Endothelial cell of umbilical vein (primary cell): ENCODE measurements around the gene PLEKHG5. TPM values are rescaled to one million over a fixed set of nuclear protein-coding genes. Genes with fewer than 3 reads are reported as not detected.

ENCODE experiments used
- BruUV-seq: library from RNA; stranded (reverse); fragments of 400-500 nt; replicated peaks from 2 replicates; lab custom pipeline; 2021; lab: Mats Ljungman, UMichigan
- CTCF ChIA-PET: fragments of 300-600, 350-600 bp; sonication (Branson Sonifier 250); formaldehyde crosslinking; loops from one replicate; lab custom pipeline; 2021; ENCODE audit warnings: antibody characterized with exemption, inconsistent platforms; lab: Charles Lee
- POLR2A ChIA-PET: fragments of 300-600, 350-600 bp; sonication (Branson Sonifier 250); formaldehyde crosslinking; loops from one replicate; lab custom pipeline; 2021; ENCODE audit warnings: antibody characterized with exemption, inconsistent platforms; lab: Charles Lee
- DNase-seq: peaks from one replicate; pipeline ENCODE4 v3.0.0-alpha.2; 2011; ENCODE audit warnings: low read depth, low spot score
- FAIRE-seq: peaks from 2 replicates; lab custom pipeline; 2011; peaks lifted over from hg19 to GRCh38; lab: Jason Lieb, UNC
- H2AFZ ChIP-seq: 2 replicates; pipeline ENCODE4 v1.6.0; 2012; ENCODE audit warnings: low read depth, low read length, control low read depth, inconsistent platforms
- H3K27ac ChIP-seq: 2 replicates; pipeline ENCODE4 v1.5.1; 2011; ENCODE audit warnings: low read depth, mild to moderate bottlenecking, control low read depth, low read length, moderate library complexity; ENCODE audit not compliant: insufficient read depth
- H3K27me3 ChIP-seq, 2 experiments: 2 replicates each; pipeline versions ENCODE4 v1.6.0 to v1.6.1; 2011; ENCODE audit warnings: low read length in 2 of 2, mixed read lengths in 1 of 2; ENCODE audit not compliant: control insufficient read depth in 2 of 2, insufficient read depth in 2 of 2
- H3K36me3 ChIP-seq, 2 experiments: 2 replicates in 1 of 2; 3 replicates in 1 of 2; pipeline ENCODE4 v1.5.1; 2011; ENCODE audit warnings: low read length in 2 of 2, mild to moderate bottlenecking in 1 of 2, moderate library complexity in 1 of 2; ENCODE audit not compliant: control insufficient read depth in 2 of 2, insufficient read depth in 2 of 2; ENCODE audit errors: extremely low read depth in 1 of 2
- H3K4me1 ChIP-seq: 3 replicates; pipeline ENCODE4 v1.5.1; 2011; ENCODE audit warnings: mild to moderate bottlenecking, low read length; ENCODE audit not compliant: control insufficient read depth, insufficient read depth; ENCODE audit errors: extremely low read depth
- H3K4me2 ChIP-seq: 2 replicates; pipeline ENCODE4 v1.6.1; 2011; ENCODE audit warnings: low read length, control low read depth, mixed read lengths; ENCODE audit not compliant: insufficient read depth
- H3K4me3 ChIP-seq, 3 experiments: fragments of 200-600 bp in 1 of 3; sonication (generic), shearing (Covaris generic) in 1 of 3; replicated peaks in 1 of 3; 2 replicates each; pipeline ENCODE4 v1.5.1; 2011 to 2016; ENCODE audit warnings: control low read depth in 3 of 3, low read length in 3 of 3, mild to moderate bottlenecking in 2 of 3, inconsistent platforms in 1 of 3, low read depth in 1 of 3, moderate library complexity in 1 of 3; ENCODE audit not compliant: insufficient read depth in 1 of 3
- H3K79me2 ChIP-seq: 2 replicates; pipeline ENCODE4 v1.6.0; 2012; ENCODE audit warnings: low read length, inconsistent platforms; ENCODE audit not compliant: control insufficient read depth, insufficient read depth
- H3K9ac ChIP-seq: replicated peaks from 2 replicates; pipeline ENCODE3; 2011; ENCODE audit warnings: low read length, control low read depth; ENCODE audit not compliant: insufficient read depth; ENCODE audit errors: extremely low read depth
- H3K9me1 ChIP-seq: replicated peaks from 3 replicates; pipeline ENCODE4 v1.6.0; 2011; ENCODE audit warnings: mild to moderate bottlenecking, low read length; ENCODE audit not compliant: control insufficient read depth, insufficient read depth; ENCODE audit errors: extremely low read depth
- H3K9me3 ChIP-seq: replicated peaks from 2 replicates; pipeline ENCODE4 v1.5.1; 2012; ENCODE audit warnings: low read length, inconsistent platforms; ENCODE audit not compliant: control insufficient read depth, insufficient read depth
- H4K20me1 ChIP-seq: replicated peaks from 2 replicates; pipeline ENCODE3; 2011; ENCODE audit warnings: mild to moderate bottlenecking, low read length; ENCODE audit not compliant: control insufficient read depth, insufficient read depth; ENCODE audit errors: extremely low read depth
- FOS ChIP-seq: IDR thresholded peaks from 2 replicates; pipeline ENCODE4 v1.6.1; 2011; ENCODE audit warnings: mild to moderate bottlenecking, low read length, moderate library complexity, borderline replicate concordance; ENCODE audit not compliant: insufficient read depth
- GATA2 ChIP-seq: IDR thresholded peaks from 2 replicates; pipeline ENCODE4 v1.7.0; 2011; ENCODE audit warnings: low read depth, mild to moderate bottlenecking, moderate library complexity, mixed read lengths, low read length; ENCODE audit not compliant: insufficient read length, insufficient read depth
- MYC ChIP-seq: IDR thresholded peaks from one replicate; pipeline ENCODE4 v1.6.1; 2011; ENCODE audit warnings: mild to moderate bottlenecking, low read depth, low read length
- POLR2A ChIP-seq: IDR thresholded peaks from 2 replicates; pipeline ENCODE4 v1.6.1; 2012; ENCODE audit warnings: low read depth, mild to moderate bottlenecking, control low read depth, low read length
- dilution Hi-C: fragments of 300-500 bp; cut with MboI; formaldehyde crosslinking; loops from one replicate; pipeline ENCODE4 v1.15.0; 2019; ENCODE audit warnings: low sequenced_read_pairs; ENCODE audit not compliant: extremely low pct_ligation_motif_present
- intact Hi-C: fragments of 100-400 bp; cut with micrococcal nuclease; formaldehyde crosslinking; loops from one replicate; pipeline ENCODE4 v1.10.0; 2022
- polyA plus RNA-seq, 4 experiments: library from polyadenylated mRNA; depleted of rRNA in 3 of 4; stranded (reverse) in 3 of 4; unstranded in 1 of 4; fragments of >200 nt; gene quantifications; 2 replicates each; pipeline versions ENCODE4 v1.2.1 to v1.2.3, GENCODE V29; 2011 to 2012; ENCODE audit warnings: missing spikeins in 1 of 4
- total RNA-seq: library from RNA; stranded (reverse); gene quantifications from 2 replicates; pipeline ENCODE4 v1.2.3, GENCODE V29; 2021
- TF ChIP-seq, protein P1 (sequence below): IDR thresholded peaks from 2 replicates; pipeline ENCODE4 v1.6.1; 2011; ENCODE audit not compliant: insufficient read depth, insufficient read length
- TF ChIP-seq, protein P2 (sequence below), 2 donors: IDR thresholded peaks; 1 replicate in 1 of 2; 2 replicates in 1 of 2; pipeline ENCODE4 v1.5.1; 2011; ENCODE audit warnings: low read length in 2 of 2, mild to moderate bottlenecking in 2 of 2, moderate library complexity in 2 of 2, control low read depth in 1 of 2, inconsistent platforms in 1 of 2, low read depth in 1 of 2; ENCODE audit not compliant: insufficient read depth in 1 of 2; ENCODE audit errors: extremely low read depth in 1 of 2

The PLEKHG5 gene
- total and polyA plus RNA-seq, 2 donors (not counting 3 experiments of a cell fraction or from before 2014, with no cell fraction given): 30.6 to 56.9 TPM

- H3K79me2 ChIP-seq: no peaks in the 10 kb centered on the region
- no TSS peak for BruUV-seq
- POLR2A ChIA-PET: no interaction called here
- no peak overlapping the region for H3K27ac ChIP-seq
- H3K27me3 ChIP-seq: no peaks in the 10 kb centered on the region
- peaks cover 2 to 3% of the 10 kb centered on the region in 2 experiments for H3K36me3 ChIP-seq
- DNase-seq (no peak), FAIRE-seq (peak; percentile 80)
- CTCF ChIA-PET: interaction anchor here (6.6 kb wide), 1 partner anchor 29 kb away, joined by 113 read pairs; the partner anchor contains the start of gene PLEKHG5
- H3K4me1 ChIP-seq: no peaks in the 10 kb centered on the region
- intact Hi-C loops (no loop called here), dilution Hi-C loops (no loop called here)
- H3K4me2 ChIP-seq: no peak overlapping the region
- H3K9me3 ChIP-seq: no peaks in the 10 kb centered on the region
- H3K4me3 ChIP-seq: no peak overlapping the region
- H2AFZ ChIP-seq: no peak overlapping the region
- no peaks in the 10 kb centered on the region for H4K20me1 ChIP-seq
- H3K9ac ChIP-seq: no peak overlapping the region
- TF ChIP-seq POLR2A (no peak), GATA2 (no peak), MYC (no peak), FOS (no peak)
- TF ChIP-seq, protein P1, sequence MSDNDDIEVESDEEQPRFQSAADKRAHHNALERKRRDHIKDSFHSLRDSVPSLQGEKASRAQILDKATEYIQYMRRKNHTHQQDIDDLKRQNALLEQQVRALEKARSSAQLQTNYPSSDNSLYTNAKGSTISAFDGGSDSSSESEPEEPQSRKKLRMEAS: no peak
- TF ChIP-seq, protein P2, sequence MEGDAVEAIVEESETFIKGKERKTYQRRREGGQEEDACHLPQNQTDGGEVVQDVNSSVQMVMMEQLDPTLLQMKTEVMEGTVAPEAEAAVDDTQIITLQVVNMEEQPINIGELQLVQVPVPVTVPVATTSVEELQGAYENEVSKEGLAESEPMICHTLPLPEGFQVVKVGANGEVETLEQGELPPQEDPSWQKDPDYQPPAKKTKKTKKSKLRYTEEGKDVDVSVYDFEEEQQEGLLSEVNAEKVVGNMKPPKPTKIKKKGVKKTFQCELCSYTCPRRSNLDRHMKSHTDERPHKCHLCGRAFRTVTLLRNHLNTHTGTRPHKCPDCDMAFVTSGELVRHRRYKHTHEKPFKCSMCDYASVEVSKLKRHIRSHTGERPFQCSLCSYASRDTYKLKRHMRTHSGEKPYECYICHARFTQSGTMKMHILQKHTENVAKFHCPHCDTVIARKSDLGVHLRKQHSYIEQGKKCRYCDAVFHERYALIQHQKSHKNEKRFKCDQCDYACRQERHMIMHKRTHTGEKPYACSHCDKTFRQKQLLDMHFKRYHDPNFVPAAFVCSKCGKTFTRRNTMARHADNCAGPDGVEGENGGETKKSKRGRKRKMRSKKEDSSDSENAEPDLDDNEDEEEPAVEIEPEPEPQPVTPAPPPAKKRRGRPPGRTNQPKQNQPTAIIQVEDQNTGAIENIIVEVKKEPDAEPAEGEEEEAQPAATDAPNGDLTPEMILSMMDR (IDR thresholded peaks at IDR 0.05; ENCODE audit: extremely low read depth in 1 of 2, insufficient read depth in 1 of 2, low read depth in 1 of 2, low read length in 2 of 2): no peak
- H3K9me1 ChIP-seq: no peaks in the 10 kb centered on the region
These were observed 28.6 kb upstream of the PLEKHG5 start for GRCh38 chr1:6519935-6520671.
